Duodenal mucosa (tissue), 2 donors: ENCODE measurements around the gene MYO5A.
A peak's percentile ranks its signal among the peaks of the same experiment; 100 is the strongest.
"Not testable (repeated sequence)": the region's sequence is repeated elsewhere in the genome, so short reads cannot be mapped to it uniquely, and the experiment has no call there.

ENCODE experiments used
- H3K27ac ChIP-seq: one replicate; pipeline ENCODE4 v1.7.0; 2013; ENCODE audit warnings: low read depth, low read length
- H3K27me3 ChIP-seq, 2 donors: one replicate each; pipeline ENCODE4 v1.7.0; 2013; ENCODE audit warnings: low read length in 2 of 2, control low read depth in 1 of 2; ENCODE audit not compliant: insufficient read depth in 2 of 2, control insufficient read depth in 1 of 2
- H3K36me3 ChIP-seq, 2 donors: one replicate each; pipeline ENCODE4 v1.7.0; 2013; ENCODE audit warnings: low read length in 2 of 2, control low read depth in 1 of 2; ENCODE audit not compliant: insufficient read depth in 2 of 2, control insufficient read depth in 1 of 2
- H3K4me1 ChIP-seq, 2 donors: one replicate each; pipeline ENCODE4 v1.7.0; 2013; ENCODE audit warnings: low read length in 2 of 2, control low read depth in 1 of 2; ENCODE audit not compliant: insufficient read depth in 2 of 2, control insufficient read depth in 1 of 2
- H3K4me3 ChIP-seq, 2 donors: one replicate each; pipeline ENCODE4 v1.7.0; 2013; ENCODE audit warnings: low read length in 2 of 2, low read depth in 1 of 2
- H3K9ac ChIP-seq, 2 donors: one replicate each; pipeline ENCODE4 v1.7.0; 2013; ENCODE audit warnings: low read length in 2 of 2, low read depth in 1 of 2
- H3K9me3 ChIP-seq, 2 donors: one replicate each; pipeline ENCODE4 v1.7.0; 2013; ENCODE audit warnings: low read length in 2 of 2, control low read depth in 1 of 2; ENCODE audit not compliant: control insufficient read depth in 1 of 2

Gene MYO5A

GRCh38 chr15:52528564-52529340 is at the start of gene MYO5A:
TSS of gene MYO5A (minus strand) at chr15:52528880. CDS start at chr15:52528806, 74 bp downstream.
- Histone ChIP-seq H3K27ac (no peak within 1 kb of the TSS), H3K27me3 (peaks cover 19 to 22% of the 10 kb centered on the region in 2 donors), H3K4me3 (peak within 1 kb of the TSS; percentile 61 to 82), H3K4me1 (peaks cover 10 to 21% of the 10 kb centered on the region in 2 donors), H3K36me3 (no peaks in the 10 kb centered on the region), H3K9ac (peak within 1 kb of the TSS; percentile 47 to 59), H3K9me3 (no peaks in the 10 kb centered on the region)

GRCh38 chr15:52576692-52577091 is 48.0 kb upstream of the MYO5A start:
- H3K27ac ChIP-seq = no peak overlapping the region

GRCh38 chr15:52575573-52575972 is 46.9 kb upstream of the MYO5A start:
- not testable (repeated sequence) for H3K4me1 ChIP-seq, H3K4me3 ChIP-seq, H3K9me3 ChIP-seq, H3K9ac ChIP-seq, H3K27ac ChIP-seq, H3K36me3 ChIP-seq, H3K27me3 ChIP-seq

More at GRCh38 chr15:52576692-52577091, 48.0 kb upstream of the MYO5A start:
- peaks cover 0 to 4% of the 10 kb centered on the region in 2 donors for H3K36me3 ChIP-seq
- H3K4me3 ChIP-seq = no peak overlapping the region
- peaks cover 3% of the 10 kb centered on the region in 2 donors for H3K9me3 ChIP-seq
- H3K4me1 ChIP-seq = no peaks in the 10 kb centered on the region
- H3K27me3 ChIP-seq = no peaks in the 10 kb centered on the region
- H3K9ac ChIP-seq = no peak overlapping the region

- no peak overlapping the region for H3K27ac ChIP-seq
- H3K27me3 ChIP-seq = no peaks in the 10 kb centered on the region
- peaks cover 3% of the 10 kb centered on the region in 2 donors for H3K9me3 ChIP-seq
Measured at GRCh38 chr15:52575072-52575471, 46.4 kb upstream of the MYO5A start.

GRCh38 chr15:52574623-52575022 is 45.9 kb upstream of the MYO5A start:
- H3K27me3 ChIP-seq, H3K4me3 ChIP-seq, H3K36me3 ChIP-seq, H3K9me3 ChIP-seq, H3K9ac ChIP-seq, H3K27ac ChIP-seq, H3K4me1 ChIP-seq: not testable (repeated sequence)

More at GRCh38 chr15:52575072-52575471, 46.4 kb upstream of the MYO5A start:
- Histone ChIP-seq H3K4me1 (no peaks in the 10 kb centered on the region), H3K9ac (no peak overlapping the region), H3K4me3 (no peak overlapping the region), H3K36me3 (peaks cover 0 to 3% of the 10 kb centered on the region in 2 donors)

- Histone ChIP-seq H3K9ac (peak within 1 kb of the TSS; percentile 71 to 96), H3K36me3 (no peaks in the 10 kb centered on the region), H3K27ac (peak within 1 kb of the TSS; percentile 92), H3K4me3 (peak within 1 kb of the TSS; percentile 72 to 79), H3K27me3 (no peaks in the 10 kb centered on the region), H3K9me3 (no peaks in the 10 kb centered on the region), H3K4me1 (peaks cover 17 to 24% of the 10 kb centered on the region in 2 donors)
Measured at GRCh38 chr15:52568601-52569585, 40.2 kb upstream of the MYO5A start, which contains the start of gene ARPP19. TSS of gene ARPP19 (minus strand) at chr15:52569030. CDS start at chr15:52568892, 138 bp downstream.

- H3K36me3 ChIP-seq = no peaks in the 10 kb centered on the region
- H3K4me3 ChIP-seq = peak overlapping the region; percentile 72 to 79
- peak overlapping the region; percentile 92 for H3K27ac ChIP-seq
- peak overlapping the region; percentile 71 to 96 for H3K9ac ChIP-seq
- H3K4me1 ChIP-seq = peaks cover 17 to 27% of the 10 kb centered on the region in 2 donors
- no peaks in the 10 kb centered on the region for H3K9me3 ChIP-seq
- H3K27me3 ChIP-seq = no peaks in the 10 kb centered on the region
Measured at GRCh38 chr15:52567871-52568600, 39.4 kb upstream of the MYO5A start.

- Histone ChIP-seq H3K27me3 (no peaks in the 10 kb centered on the region), H3K9ac (peak overlapping the region; percentile 71 to 96), H3K9me3 (no peaks in the 10 kb centered on the region), H3K36me3 (no peaks in the 10 kb centered on the region), H3K4me1 (peaks cover 17 to 27% of the 10 kb centered on the region in 2 donors), H3K27ac (no peak overlapping the region), H3K4me3 (peak overlapping the region; percentile 72 to 79)
Measured at GRCh38 chr15:52566889-52567288, 38.2 kb upstream of the MYO5A start.

GRCh38 chr15:52565417-52566358 is 37.0 kb upstream of the MYO5A start:
- H3K9ac ChIP-seq, H3K4me3 ChIP-seq, H3K27ac ChIP-seq: not testable (repeated sequence)

More at GRCh38 chr15:52565417-52566358, 37.0 kb upstream of the MYO5A start:
- not testable (repeated sequence) for H3K36me3 ChIP-seq, H3K9me3 ChIP-seq, H3K27me3 ChIP-seq
- H3K4me1 ChIP-seq = peaks cover 21 to 31% of the 10 kb centered on the region in 2 donors
